GM23248 (cell line): ENCODE measurements around the gene UIMC1.

ENCODE experiments used
- EZH2 ChIP-seq: fragments of 200-600 bp; sonication (generic); IDR thresholded peaks from 2 replicates; pipeline ENCODE4 v1.6.1; 2018; ENCODE audit warnings: antibody characterized with exemption, mild to moderate bottlenecking; ENCODE audit not compliant: insufficient read depth, poor library complexity, severe bottlenecking
- EZH2phosphoT487 ChIP-seq: fragments of 200-600 bp; sonication (generic); IDR thresholded peaks from 2 replicates; pipeline ENCODE4 v1.6.1; 2018; ENCODE audit warnings: antibody characterized with exemption, moderate library complexity, mild to moderate bottlenecking, low read depth; ENCODE audit not compliant: insufficient read depth

- no peak for TF ChIP-seq EZH2
- TF ChIP-seq EZH2phosphoT487, result no peak
These were observed 20.3 kb downstream of the UIMC1 start for GRCh38 chr5:176986280-176986679.
